Measurements from ENCODE around the gene BBC3.
"Not testable (repeated sequence)": the region's sequence is repeated elsewhere in the genome, so short reads cannot be mapped to it uniquely, and the experiment has no call there.

The BBC3 gene

GRCh38 chr19:47258434-47258833 lies 27.4 kb upstream of the BBC3 start:
- DNase-seq (ENCODE audit: low read depth in 2 of 2): no peak

GRCh38 chr19:47257411-47258169 lies 26.6 kb upstream of the BBC3 start:
- no peak for DNase-seq (ENCODE audit: low read depth in 2 of 2)

GRCh38 chr19:47256693-47257410 lies 25.9 kb upstream of the BBC3 start:
- DNase-seq (ENCODE audit: low read depth in 2 of 2): peak; percentile 99

GRCh38 chr19:47255879-47256692 lies 25.1 kb upstream of the BBC3 start, which contains the start of gene CCDC9:
Gene CCDC9 (plus strand): TSS chr19:47256525. CDS start chr19:47258401, 1,876 bp downstream.
- peak; percentile 84 to 85 for DNase-seq (ENCODE audit: low read depth in 2 of 2)

- no peak for DNase-seq (ENCODE audit: low read depth in 2 of 2)
These were observed 23.0 kb upstream of the BBC3 start for GRCh38 chr19:47253970-47254369.

- no peak for DNase-seq (ENCODE audit: low read depth in 2 of 2)
These were observed 22.5 kb upstream of the BBC3 start for GRCh38 chr19:47253467-47253881.

GRCh38 chr19:47253016-47253415 lies 22.0 kb upstream of the BBC3 start:
- not testable (repeated sequence) for DNase-seq (ENCODE audit: low read depth in 2 of 2)

GRCh38 chr19:47247308-47247990 lies 16.4 kb upstream of the BBC3 start:
- DNase-seq (ENCODE audit: low read depth in 2 of 2): peak; percentile 48 to 51

- DNase-seq (ENCODE audit: low read depth in 2 of 2): peak; percentile 79 to 86
These were observed 13.0 kb upstream of the BBC3 start for GRCh38 chr19:47243776-47244547.

GRCh38 chr19:47243364-47243775 lies 12.4 kb upstream of the BBC3 start:
- no peak for DNase-seq (ENCODE audit: low read depth in 2 of 2)

GRCh38 chr19:47241919-47242577 lies 11.0 kb upstream of the BBC3 start:
- no peak for DNase-seq (ENCODE audit: low read depth in 2 of 2)

- DNase-seq (ENCODE audit: low read depth in 2 of 2): peak; percentile 70 to 75
These were observed 10.3 kb upstream of the BBC3 start for GRCh38 chr19:47240996-47241918.

GRCh38 chr19:47240556-47240955 lies 9.6 kb upstream of the BBC3 start:
- DNase-seq (ENCODE audit: low read depth in 2 of 2): no peak

GRCh38 chr19:47239610-47240296 lies 8.8 kb upstream of the BBC3 start:
- peak in 1 of 2 donors; percentile 35 for DNase-seq (ENCODE audit: low read depth in 2 of 2)

- no peak for DNase-seq (ENCODE audit: low read depth in 2 of 2)
These were observed 8.2 kb upstream of the BBC3 start for GRCh38 chr19:47239152-47239551.

GRCh38 chr19:47236072-47236675 lies 5.2 kb upstream of the BBC3 start:
- no peak for DNase-seq (ENCODE audit: low read depth in 2 of 2)

GRCh38 chr19:47232422-47233211 lies 1.6 kb upstream of the BBC3 start:
- DNase-seq (ENCODE audit: low read depth in 2 of 2): no peak
